Caki2 (cell line): ENCODE results near the gene ADCY10. TPM values are rescaled to one million over a fixed set of nuclear protein-coding genes. Genes with fewer than 3 reads are reported as not detected.
A peak's percentile ranks its signal among the peaks of the same experiment; 100 is the strongest.
"Not testable (repeated sequence)": the region's sequence is repeated elsewhere in the genome, so short reads cannot be mapped to it uniquely, and the experiment has no call there.

Source experiments
- DNase-seq: peaks from one replicate; pipeline ENCODE4 v3.0.0-alpha.2; 2015; ENCODE audit warnings: low read depth
- in situ Hi-C: cut with HindIII; loops from 2 replicates; pipeline ENCODE4 v1.10.0; 2016; ENCODE audit warnings: low sequenced_read_pairs, low pct_unique_long_range_greater_than_20kb, mixed read lengths
- total RNA-seq: library from RNA; depleted of rRNA; stranded (reverse); fragments of >200 nt; shearing (Covaris generic); gene quantifications from 2 replicates; pipeline ENCODE4 v1.2.3, GENCODE V29; 2014; ENCODE audit warnings: low replicate concordance

Gene ADCY10
- total RNA-seq, 1 experiment from 2014 or later, result 0.20 TPM

DNA sequence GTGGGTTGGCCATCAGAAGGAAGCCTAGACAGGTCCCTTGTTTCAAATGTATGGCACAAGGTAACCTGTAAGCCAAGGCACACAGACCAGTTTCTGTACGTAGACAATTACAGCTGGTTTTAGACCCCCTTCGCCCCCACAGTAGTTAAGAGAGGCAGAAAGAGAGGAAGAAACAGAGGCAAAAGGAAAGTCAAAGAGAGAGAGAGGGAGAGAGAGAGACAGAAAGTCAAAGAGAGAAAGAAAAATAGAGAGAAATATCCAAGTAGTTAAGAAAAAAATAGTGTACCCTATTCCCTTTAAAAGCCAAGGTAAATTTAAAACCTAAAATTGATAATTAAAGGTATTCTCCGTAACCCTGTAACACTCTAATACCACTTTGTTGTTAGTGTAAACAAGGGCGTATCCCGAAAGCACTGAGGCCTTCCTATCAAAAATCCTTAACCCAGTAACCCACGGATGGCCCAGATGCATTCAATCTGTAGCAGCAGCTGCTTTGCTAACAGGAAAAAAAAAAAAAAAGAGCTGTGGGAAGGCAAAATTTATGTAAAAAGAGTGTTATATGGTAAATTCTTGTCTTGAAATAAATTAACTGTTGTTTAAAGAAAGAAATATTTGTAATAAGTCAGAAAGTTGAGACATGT, 49.4 kb downstream of the ADCY10 start:
- in situ Hi-C loops, result no loop called here
- no peak for DNase-seq

DNA sequence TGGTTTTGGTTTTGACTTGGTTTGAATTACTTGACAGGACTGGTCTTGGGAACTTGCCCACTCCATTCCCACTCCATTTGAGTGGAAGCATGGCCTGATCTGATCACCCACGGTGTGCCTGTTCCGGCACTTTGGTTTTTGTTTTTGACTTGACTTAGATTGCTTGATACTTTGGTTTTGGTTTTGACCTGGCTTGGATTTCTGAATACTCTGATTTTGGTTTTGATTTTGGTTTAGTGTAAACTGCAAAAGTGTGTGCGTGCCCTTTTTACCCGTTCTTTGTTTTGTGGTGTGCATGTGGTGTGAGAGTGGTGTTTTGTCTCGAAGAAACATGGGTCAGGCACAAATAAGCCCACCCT, 50.0 kb downstream of the ADCY10 start:
- no peak for DNase-seq
- in situ Hi-C loops, result no loop called here

DNA sequence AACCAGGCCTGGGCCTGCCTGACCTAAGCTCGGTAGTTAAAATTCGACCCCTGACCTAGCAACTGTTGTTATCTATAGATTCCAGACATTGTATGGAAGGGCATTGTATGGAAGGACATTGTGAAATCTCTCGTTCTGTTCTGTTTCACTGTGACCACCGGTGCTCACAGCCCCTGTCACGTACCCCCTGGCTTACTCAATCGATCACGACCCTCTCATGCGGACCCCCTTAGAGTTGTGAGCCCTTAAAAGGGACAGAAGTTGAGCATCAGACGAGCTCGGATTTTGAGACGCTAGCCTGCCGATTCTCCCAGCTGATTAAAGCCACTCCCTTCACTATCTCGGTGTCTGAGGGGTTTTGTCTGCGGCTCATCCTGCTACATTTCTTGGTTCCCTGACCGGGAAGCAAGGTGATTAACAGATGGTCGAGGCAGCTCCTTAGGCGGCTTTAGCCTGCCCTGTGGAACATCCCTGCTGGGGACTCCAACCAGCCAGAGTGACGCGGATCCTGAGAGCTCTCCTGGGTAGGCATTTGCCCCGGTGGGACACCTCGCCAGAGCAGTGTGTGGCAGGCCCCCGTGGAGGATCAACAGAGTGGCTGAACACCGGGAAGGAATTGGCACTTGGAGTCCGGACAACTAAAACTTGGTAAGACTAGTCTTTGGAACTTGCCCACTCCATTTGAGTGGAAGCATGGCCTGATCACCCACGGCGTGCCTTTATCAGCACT, 50.6 kb downstream of the ADCY10 start:
- DNase-seq, in situ Hi-C loops: not testable (repeated sequence)

DNA sequence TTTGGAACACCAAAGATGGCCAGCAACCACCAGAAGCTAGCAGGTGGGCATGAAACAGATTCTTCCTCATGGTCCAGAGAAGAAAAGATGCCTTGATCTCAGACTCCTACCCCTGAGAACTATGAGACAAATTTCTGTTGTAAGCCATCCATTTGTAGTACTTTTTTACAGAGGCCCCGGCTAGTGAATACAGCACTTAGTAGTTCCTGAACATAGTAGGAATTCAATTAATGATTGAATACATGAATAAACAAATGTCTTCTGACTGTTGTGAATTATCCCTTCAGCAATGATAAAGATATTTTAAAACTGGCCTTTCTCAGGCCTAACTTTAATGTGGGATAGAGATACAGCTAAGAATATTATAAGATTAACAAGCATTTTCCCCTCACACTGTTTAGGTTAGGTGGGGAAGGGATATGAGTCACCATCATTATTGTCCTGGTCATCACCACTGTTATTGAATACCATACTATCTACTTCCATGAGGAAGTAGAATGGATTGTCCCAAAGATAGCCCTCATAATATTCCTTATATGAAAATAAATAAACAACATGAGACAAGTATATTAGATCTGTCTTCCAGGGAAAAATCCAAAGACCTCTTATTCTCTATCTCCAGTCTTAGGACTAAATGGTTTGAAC, 51.4 kb downstream of the ADCY10 start:
- in situ Hi-C loops, result no loop called here
- peak; percentile 5 for DNase-seq

DNA sequence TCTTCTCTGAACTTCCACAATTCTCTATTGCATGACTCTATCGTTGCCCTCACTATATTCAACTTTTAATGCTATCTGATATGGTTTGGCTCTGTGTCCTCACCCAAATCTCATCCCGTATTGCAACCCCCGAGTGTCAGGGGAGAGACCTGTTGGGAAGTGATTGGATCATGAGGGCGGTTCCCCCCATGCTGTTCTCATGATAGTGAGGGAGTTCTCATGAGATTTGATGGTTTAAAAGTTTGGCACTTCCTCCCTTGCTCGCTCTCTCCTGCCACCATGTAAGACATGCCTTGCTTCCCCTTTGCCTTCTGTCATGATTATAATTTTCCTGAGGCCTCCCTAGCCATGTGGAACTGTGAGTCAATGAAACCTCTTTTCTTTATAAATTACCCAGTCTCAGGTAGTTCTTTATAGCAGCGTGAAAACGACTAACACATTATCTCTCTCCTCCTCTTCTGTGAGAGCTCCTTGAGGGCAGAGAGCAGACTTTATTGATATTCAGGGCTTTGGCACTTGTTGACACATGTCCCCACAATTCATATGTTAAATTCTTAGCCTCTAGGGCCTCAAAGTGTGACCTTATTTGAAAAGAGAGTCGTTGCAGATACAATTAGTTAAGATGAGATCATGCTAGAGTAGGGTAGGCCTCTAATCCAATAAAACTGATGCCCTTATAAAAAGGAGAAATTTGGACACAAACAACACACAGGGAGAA, 52.1 kb downstream of the ADCY10 start:
- in situ Hi-C loops, result no loop called here

DNA sequence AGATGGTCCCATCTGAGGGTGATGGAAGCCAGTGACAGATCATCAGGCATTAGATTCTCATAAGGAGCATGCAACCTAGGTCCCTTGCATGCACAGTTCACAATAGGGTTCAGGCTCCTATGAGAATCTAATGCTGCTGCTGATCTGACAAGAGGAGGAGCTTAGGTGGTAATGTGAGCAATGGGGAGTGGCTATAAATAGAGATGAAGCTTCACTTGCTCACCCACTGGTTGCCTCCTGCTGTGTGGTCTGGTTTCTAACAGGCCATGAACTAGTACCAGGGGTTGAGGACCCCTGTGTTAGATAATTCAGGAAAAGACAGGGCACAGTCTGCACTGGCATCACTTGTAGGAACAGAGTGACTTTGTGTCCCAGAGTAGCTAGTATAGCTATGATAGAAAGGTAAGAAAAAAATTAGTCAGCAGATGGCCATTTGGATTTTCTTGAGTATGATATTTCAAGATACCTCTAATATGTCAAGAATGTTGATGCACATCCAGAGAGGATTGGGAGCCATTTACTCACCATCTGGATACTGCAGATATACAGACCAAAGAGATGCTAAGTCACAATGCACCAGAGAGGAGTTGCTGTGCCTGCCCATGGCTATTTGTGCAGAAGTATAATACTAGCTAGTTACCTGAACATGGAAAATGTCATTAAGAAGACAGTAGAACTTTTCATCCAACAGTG, 53.6 kb downstream of the ADCY10 start:
- in situ Hi-C loops, result no loop called here
- DNase-seq, result no peak

More for the DNA sequence above, 52.1 kb downstream of the ADCY10 start:
- DNase-seq, result no peak

DNA sequence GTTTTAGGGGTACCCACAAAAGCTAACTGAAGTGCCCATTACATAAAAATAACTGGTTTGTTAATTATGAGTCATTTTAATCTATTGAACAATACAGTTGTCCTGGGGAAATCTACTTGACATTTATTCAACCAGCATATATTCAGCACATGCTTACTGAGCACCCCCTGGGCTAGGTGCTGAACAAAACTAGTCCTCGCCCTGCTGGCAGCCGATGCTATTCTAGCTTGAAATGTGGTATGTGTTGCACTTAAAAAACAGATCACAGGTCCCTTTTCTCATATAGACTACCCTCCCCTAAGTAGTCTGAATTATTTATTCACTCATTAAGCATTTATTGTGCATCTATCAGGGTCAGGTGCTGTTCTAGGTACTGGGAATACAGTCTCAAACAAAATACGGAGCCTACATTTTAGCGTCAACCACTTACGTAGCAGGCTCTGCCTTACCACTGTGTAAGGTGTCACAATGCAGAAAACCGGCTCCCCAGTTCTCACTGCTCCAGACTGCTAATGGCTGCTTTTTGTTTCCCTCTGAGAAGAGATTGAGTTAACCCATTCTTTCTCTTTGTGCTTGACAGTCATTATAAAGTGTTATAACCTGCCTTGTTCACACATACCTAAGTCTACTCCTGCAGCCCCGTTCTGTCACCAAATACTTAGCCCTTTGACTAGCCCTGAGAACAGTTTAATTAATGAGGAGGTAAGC, 57.1 kb downstream of the ADCY10 start:
- no peak for DNase-seq
- in situ Hi-C loops, result no loop called here

DNA sequence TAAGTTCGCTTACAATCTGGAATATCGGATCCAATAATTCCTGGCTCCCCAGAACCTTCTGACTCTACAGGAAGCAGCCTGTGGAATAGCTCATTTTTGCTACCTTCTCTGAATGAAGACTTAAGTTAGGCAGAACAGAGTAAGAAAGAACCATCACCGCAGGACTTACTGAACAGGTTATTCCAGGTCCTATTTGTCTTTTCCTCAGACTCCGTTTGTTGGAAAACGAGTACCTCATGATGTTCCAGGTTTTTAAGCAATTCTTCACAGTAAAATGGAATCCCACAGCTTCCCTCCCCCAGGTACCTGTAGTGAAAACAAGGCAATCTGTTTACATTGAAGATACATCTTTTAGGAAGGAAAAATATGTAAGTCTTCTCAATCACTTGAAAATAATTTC, 59.8 kb downstream of the ADCY10 start:
- DNase-seq, result no peak
- in situ Hi-C loops, result no loop called here

DNA sequence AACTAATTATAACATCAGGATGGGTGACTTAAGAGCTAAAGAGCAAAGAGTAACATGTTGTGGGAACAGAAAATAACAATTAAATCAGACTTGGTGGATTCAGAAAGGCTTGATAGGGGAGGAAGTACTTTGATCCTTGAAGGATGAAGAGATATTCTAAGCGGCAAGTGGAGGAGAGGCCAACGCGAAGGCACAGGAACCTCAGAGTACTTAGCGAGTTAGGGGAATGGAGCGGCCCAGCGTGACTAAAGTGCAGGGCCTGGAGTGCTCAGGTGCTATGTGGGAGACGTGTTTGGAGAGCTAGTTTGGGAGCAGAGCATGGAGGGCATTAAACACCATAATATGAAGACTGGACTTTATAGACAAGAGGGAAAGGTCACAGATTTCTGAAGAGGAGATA, 64.3 kb downstream of the ADCY10 start:
- no peak for DNase-seq
- in situ Hi-C loops, result no loop called here

DNA sequence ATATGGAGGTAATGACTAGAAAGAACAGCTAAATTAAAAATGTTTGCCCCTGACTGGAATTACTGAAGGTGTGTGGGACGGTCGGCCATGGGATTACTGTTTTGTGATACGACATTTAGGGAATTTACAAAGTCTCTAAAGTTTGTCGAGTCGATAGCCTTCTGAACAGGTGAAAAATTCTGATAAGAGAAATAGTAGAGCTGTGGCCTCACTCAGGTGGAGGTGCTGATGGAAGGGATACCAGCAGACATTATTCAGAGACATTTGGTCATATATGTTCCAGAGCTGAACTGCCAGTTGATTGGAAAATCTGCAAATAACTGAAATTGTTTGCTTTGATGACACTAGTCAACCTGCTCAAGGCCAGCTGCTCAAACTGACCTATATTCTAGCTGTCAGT, 71.1 kb downstream of the ADCY10 start:
- no peak for DNase-seq
- in situ Hi-C loops, result no loop called here

DNA sequence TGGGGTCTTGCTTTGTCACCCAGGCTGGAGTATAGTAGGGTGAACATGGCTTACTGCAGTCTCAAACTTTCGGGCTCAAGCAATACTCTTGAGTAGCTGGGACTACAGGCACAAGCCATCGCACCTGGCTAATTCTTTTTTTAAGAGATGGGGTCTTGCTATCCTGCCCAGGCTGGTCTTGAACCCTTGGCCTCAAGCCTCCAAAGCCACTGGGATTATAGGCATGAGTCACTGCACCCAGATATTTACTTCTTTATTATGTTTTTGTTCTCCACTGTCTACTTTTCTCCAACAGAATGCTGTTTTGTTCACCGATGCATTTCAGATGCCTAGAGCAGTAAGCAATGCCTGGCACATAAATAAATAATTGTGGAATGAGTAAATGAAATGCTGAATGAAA, 72.4 kb downstream of the ADCY10 start:
- in situ Hi-C loops, result no loop called here
- DNase-seq, result no peak

DNA sequence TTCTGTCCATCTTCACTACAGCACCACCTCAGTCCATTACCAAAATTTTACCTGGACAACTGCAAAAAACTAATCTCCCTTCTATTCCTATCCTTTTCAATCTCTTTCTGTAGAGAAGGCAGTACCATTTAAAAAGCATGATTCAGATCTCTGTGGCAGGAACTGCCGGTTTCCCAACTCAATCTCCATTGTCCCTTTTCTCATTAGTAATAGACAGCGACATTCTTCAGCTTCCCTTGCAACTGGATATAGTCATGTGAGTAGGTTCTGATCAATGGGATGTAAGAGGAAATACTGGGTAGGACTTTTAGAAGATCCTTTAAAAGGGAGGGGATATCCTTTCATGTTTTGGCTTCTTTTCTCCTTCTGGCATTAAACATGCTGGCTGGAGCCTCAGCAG, 74.9 kb downstream of the ADCY10 start:
- no peak for DNase-seq
- in situ Hi-C loops, result no loop called here

DNA sequence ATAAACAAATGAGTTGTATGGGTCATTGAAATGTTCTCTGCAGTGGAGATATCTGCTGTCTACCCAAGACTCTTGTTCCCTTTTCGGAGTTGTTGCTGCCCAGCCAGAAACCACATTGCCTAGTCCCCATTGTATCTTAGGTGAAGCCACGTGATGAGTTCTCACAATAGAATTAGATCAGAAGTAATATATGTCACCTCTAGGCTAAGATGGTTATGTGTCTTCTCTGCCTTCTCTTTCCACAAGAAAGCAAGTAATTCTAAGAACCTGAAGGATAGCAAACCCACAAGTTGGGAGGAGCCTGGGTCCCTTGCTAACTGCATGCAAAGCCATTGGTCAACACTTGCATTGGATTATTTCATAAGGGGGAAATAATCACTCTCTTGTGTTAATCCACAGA, 76.6 kb downstream of the ADCY10 start:
- DNase-seq, result no peak
- in situ Hi-C loops, result no loop called here

DNA sequence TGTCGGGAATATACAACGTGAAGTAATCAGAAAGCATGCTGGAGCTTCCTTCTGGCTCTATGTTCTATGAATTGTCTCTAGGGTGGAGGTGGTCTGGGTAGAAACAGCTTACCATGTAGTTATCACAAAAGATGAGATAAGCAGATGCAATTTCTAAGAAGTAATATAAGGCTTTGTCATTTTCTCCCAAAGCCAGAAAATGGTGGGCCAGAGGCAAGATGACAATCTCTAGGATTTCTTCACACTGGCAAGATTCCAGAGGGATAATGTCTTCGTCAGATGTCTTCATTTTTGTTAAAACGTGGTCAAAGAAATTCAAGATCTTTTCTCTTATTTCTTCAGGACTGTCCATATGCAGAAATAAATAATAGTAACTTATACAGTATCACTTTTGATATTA, 77.7 kb downstream of the ADCY10 start:
- in situ Hi-C loops, result no loop called here
- no peak for DNase-seq

DNA sequence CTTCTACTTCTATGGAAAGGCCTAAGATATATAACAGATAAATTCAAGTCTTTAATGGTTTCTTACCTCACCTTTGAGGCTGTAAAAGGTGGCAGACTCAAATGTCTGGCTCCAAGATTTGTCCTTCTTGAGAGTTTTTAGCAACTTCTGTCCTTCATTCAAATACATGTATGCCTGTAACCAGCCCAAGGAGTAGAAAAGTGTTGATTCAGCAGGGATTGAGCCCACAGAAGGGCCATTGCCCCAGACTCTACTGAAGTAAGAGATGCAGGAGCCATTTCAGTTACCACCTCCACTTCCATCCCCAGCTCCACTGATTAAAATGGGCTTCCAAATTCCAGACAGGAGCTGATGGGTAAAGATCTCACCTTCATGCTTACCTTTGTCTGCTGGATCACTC, 80.0 kb downstream of the ADCY10 start:
- in situ Hi-C loops, result no loop called here
- no peak for DNase-seq

DNA sequence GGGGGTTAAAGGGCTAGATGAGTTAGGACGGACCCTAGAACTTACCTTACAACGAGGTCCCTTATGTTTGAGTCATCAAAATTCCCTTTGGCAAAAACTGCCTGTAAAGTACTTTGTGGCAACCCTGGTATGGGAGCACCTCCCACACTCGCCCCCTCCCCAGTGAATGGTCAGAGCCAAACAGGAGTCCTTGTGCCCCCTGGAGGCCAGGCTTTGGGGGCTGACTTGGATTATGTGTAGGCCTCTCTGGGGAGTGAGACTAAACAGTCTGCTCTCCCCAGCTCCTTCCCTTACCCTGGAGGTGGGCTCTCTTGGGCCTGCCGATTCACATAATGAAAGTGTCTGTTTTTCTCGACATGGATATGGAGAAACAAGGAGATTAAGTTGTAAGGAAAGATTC, 81.2 kb downstream of the ADCY10 start:
- no peak for DNase-seq
- in situ Hi-C loops, result no loop called here

DNA sequence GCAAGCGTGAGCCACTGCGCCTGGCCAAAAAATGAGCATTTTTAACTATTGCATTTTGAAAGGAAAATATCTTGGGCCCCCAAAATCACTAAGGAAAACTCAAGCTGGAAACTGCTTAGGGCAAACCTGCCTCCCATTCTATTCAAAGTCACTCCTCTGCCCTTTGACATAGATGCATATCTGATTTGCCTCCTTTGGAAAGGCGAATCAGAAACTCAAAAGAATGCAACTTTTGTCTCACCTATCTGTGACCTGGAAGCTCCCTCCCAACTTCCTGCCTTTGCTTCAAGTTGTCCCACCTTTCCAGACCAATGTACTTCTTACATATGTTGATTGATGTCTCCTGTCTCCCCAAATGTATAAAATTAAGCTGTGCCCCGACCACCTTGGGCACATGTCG, 83.3 kb downstream of the ADCY10 start:
- in situ Hi-C loops, result not testable (repeated sequence)

DNA sequence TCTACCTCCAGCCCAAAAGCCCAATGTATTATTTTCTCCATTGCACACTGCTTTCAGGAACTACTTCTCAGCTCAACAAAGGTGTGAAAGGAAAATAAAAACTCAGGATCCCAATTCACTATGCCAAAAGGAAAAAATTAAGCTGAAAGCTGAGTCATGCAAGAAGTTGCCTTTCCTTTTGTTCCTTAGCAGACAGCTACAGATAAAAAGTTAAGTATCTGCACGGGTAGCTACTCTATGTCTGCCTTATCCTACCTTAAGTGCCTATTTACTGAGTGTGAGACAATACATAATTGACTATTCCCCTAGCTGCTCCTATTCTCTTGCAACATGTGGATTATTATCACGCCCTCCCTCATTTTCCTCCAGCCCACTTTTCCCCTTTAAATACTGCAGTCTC, 84.1 kb downstream of the ADCY10 start:
- DNase-seq, result no peak
- in situ Hi-C loops, result no loop called here

More for the DNA sequence above, 83.3 kb downstream of the ADCY10 start:
- DNase-seq, result not testable (repeated sequence)
